ENCODE measurements around the gene UPF3A. TPM values are rescaled to one million over a fixed set of nuclear protein-coding genes. Genes with fewer than 3 reads are reported as not detected.

UPF3A gene
- total and polyA plus RNA-seq, 2 of the 4 experiments (the other 2 are of a cell fraction): 11.7 to 51.6 TPM

DNA sequence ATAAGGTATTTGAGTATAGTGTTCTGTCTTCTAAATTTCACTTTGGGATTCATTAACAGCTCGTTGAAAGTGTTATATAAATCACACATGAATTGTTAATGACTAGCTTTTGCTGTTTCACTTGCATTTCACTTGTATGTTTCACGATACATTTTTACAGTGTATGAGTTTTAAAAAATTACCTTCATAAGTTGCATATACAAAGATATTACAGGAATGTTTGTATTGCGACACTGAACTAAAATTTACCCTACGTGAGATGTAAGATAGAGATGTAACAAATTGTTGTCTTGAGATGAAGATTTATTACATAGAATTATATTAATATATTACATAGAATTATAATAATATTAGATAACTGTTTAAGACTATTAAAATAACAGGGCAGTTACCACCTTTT is 45.2 kb upstream of the UPF3A start:
- Histone ChIP-seq H2BK15ac (ENCODE audit: low read depth, low read length) (no peak overlapping the region), H2AFZ (replicated peaks; ENCODE audit: low read length, poor library complexity) (no peak overlapping the region), H2AK5ac (ENCODE audit: low read depth, low read length) (no peak overlapping the region), H3K9me1 (ENCODE audit: insufficient read depth, low read length) (0 out of 2 replicates have a peak, but pooled peaks cover 2% of the 10 kb centered on the region), H4K8ac (ENCODE audit: low read depth in 2 of 2, low read length in 2 of 2) (no peak overlapping the region), H3K4me3 (ENCODE audit: insufficient read depth, low read depth, low read length) (peak overlapping the region; percentile 99), H3K4me1 (ENCODE audit: control insufficient read depth, insufficient read depth, low read length) (no peaks in the 10 kb centered on the region), H3K36me3 (ENCODE audit: control insufficient read depth, insufficient read depth, low read length) (peaks cover 31% of the 10 kb centered on the region), H2BK120ac (ENCODE audit: low read depth, low read length) (no peak overlapping the region), H4K20me1 (ENCODE audit: insufficient read depth, low read length) (peaks cover 10% of the 10 kb centered on the region; the same call in 1 of the 2 replicates), H3K56ac (ENCODE audit: extremely low read depth, insufficient read depth, low read length) (no peak overlapping the region), H2BK20ac (ENCODE audit: low read depth, low read length) (no peak overlapping the region), H3K14ac (replicated peaks; ENCODE audit: low read depth, low read length) (no peak overlapping the region), H3K4ac (ENCODE audit: low read depth, low read length) (no peak overlapping the region), H3K4me2 (ENCODE audit: low read depth, low read length) (peak overlapping the region; percentile 87), H3K23ac (ENCODE audit: low read depth, low read length) (peak overlapping the region; percentile 87; the same call in 1 of the 2 replicates), H3K79me1 (ENCODE audit: low read depth in 1 of 2, low read length in 2 of 2) (peaks cover 24 to 42% of the 10 kb centered on the region in 2 experiments), H3K9me3 (ENCODE audit: control insufficient read depth, insufficient read depth, low read length) (no peaks in the 10 kb centered on the region), H4K5ac (ENCODE audit: low read depth, low read length) (no peak overlapping the region), H3K27me3 (ENCODE audit: control insufficient read depth, insufficient read depth, low read length) (no peaks in the 10 kb centered on the region), H3K18ac (ENCODE audit: low read depth, low read length) (no peak overlapping the region), H2AK9ac (replicated peaks; ENCODE audit: low read depth, low read length, poor library complexity) (no peak overlapping the region), H3K27ac (ENCODE audit: insufficient read depth, low read length) (no peak overlapping the region), H2BK5ac (ENCODE audit: low read depth, low read length, poor library complexity, severe bottlenecking) (no peak overlapping the region), H4K91ac (ENCODE audit: insufficient read depth, low read depth, low read length) (no peak overlapping the region), H3K9ac (ENCODE audit: low read depth, low read length) (peak overlapping the region; percentile 98; the same call in 1 of the 2 replicates)
- POLR2A ChIA-PET (ENCODE audit: unreplicated experiment): interaction anchor here (0.6 kb wide), 1 partner anchor 29 kb away, joined by 3 read pairs; no protein-coding TSS in a partner anchor
- DNase-seq (no peak), ATAC-seq (ENCODE audit: low read depth) (no peak)
- CTCF ChIA-PET: no interaction called here
- in situ Hi-C loops (cut with MboI; ENCODE audit: low sequenced_read_pairs) (no loop called here), intact Hi-C loops (cut with micrococcal nuclease) (no loop called here), dilution Hi-C loops (cut with HindIII; ENCODE audit: low sequenced_read_pairs, unreplicated experiment) (no loop called here)
- WGBS, 2 experiments (ENCODE audit: extremely low coverage in 2 of 2, insufficient read length in 1 of 2): no CpG with 5 or more reads among the region's 4 CpGs
- TF ChIP-seq CEBPB (IDR thresholded peaks at IDR 0.05; ENCODE audit: low read depth, low read length) (peak; percentile 78), MAFK (IDR thresholded peaks at IDR 0.05; ENCODE audit: low read depth, low read length) (no peak)
- BruUV-seq (replicated peaks): no TSS peak
